Fibroblast of the aortic adventitia (primary cell): Measurements from ENCODE around the gene ZBTB16. TPM values are rescaled to one million over a fixed set of nuclear protein-coding genes. Genes with fewer than 3 reads are reported as not detected.

Experiments used
- DNase-seq: peaks from one replicate; pipeline ENCODE4 v3.0.0-alpha.2; 2010; ENCODE audit warnings: low read depth
- H3K4me3 ChIP-seq: 2 replicates; pipeline ENCODE4 v1.5.1; 2011; ENCODE audit warnings: low read depth, mild to moderate bottlenecking, control low read depth, low read length, moderate library complexity
- total RNA-seq: library from RNA; depleted of rRNA; stranded (reverse); fragments of >200 nt; gene quantifications from 2 replicates; pipeline ENCODE4 v1.2.3, GENCODE V29; 2012; ENCODE audit warnings: low replicate concordance
- TF ChIP-seq, protein P1 (sequence below): IDR thresholded peaks from 2 replicates; pipeline ENCODE4 v1.5.1; 2011; ENCODE audit warnings: mild to moderate bottlenecking, low read length, control low read depth, inconsistent platforms; ENCODE audit not compliant: insufficient read depth

ZBTB16 gene
- total RNA-seq, 1 donor, result 0.27 TPM

DNA sequence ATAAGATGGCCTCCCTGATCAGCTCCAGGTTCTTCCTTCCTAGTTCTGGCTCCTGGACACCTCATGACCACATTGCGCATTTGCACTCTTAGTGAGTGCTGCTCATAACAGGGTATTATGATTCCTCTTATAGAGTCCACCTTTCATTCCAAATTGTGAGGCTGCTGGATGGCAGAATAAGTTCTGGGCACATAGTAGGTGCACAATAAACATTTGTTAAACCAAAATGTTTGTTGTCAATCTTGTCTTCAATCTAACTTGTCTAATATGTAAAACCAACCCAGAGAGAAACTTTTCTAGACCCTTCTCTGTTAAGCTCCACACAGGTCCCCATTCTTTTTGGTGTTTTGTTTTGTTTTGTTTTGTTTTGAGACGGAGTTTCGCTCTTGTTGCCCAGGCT, 22.6 kb upstream of the ZBTB16 start:
- no peak overlapping the region for H3K4me3 ChIP-seq
- TF ChIP-seq, protein P1, sequence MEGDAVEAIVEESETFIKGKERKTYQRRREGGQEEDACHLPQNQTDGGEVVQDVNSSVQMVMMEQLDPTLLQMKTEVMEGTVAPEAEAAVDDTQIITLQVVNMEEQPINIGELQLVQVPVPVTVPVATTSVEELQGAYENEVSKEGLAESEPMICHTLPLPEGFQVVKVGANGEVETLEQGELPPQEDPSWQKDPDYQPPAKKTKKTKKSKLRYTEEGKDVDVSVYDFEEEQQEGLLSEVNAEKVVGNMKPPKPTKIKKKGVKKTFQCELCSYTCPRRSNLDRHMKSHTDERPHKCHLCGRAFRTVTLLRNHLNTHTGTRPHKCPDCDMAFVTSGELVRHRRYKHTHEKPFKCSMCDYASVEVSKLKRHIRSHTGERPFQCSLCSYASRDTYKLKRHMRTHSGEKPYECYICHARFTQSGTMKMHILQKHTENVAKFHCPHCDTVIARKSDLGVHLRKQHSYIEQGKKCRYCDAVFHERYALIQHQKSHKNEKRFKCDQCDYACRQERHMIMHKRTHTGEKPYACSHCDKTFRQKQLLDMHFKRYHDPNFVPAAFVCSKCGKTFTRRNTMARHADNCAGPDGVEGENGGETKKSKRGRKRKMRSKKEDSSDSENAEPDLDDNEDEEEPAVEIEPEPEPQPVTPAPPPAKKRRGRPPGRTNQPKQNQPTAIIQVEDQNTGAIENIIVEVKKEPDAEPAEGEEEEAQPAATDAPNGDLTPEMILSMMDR, result no peak
- no peak for DNase-seq

DNA sequence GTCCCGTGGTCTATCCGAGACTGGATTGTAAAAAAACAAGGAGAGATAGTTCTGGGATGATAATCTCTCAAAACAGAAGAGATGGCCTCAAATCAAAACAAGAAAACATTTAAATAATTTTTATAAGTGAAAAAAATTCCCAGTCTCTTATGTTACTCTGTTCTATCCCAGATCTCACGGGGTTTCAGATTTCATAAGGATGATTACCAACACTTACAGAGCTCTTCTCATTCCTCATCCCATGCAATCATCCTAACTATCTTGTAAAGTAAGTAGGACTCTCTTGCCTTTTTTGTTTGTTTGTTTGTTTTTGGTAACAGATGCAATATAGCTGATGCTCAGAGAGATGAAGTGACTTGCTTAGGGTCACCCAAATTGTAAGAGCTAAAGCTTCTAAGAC, 20.0 kb upstream of the ZBTB16 start:
- H3K4me3 ChIP-seq, result no peak overlapping the region
- DNase-seq, result no peak
- TF ChIP-seq, protein P1, result no peak

DNA sequence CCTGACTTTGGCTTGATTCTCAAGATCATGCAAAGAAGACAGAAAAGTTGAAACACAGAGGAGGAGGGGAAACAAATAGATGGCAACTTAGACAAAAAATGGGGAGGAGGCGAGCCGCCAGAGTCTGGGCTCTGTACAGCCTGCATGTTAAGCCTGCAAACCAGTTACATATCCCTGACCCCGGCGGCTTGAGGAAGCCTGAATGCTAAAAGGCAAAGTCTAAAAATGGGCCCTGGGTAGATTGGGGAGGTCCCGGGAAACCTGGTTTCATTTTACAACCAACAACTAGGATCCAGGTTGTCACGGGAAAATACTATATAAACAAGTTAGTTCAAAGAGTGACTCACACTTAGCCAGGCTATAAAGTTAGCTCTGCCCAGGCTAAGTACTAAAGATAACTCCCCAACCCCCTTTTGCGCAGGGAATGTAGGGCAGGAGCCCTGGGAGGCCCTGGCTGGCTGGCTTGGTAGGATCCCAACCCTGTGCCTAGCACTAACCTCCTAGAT, 18.8 kb upstream of the ZBTB16 start:
- no peak overlapping the region for H3K4me3 ChIP-seq
- no peak for DNase-seq
- TF ChIP-seq, protein P1, result no peak

DNA sequence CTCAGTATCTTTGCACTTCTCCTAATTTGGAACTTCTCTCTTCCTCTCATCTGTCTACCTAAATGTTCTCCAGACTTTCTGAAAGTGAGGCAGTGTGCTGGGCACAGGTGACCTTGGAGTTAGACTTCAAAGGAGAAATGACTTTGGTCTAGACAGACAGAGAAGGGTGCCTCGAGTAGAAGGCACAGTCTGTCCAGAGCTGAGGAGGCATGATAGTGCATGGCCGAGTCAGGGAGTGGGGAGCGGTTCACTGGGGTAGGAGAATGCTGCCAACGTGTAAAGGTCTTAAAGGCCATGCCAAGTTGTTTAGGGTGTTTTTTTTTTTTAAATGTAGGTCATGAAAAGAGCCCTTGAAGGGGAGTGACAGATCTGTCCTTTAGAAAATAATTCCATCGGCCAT, 17.3 kb upstream of the ZBTB16 start:
- TF ChIP-seq, protein P1, result no peak

DNA sequence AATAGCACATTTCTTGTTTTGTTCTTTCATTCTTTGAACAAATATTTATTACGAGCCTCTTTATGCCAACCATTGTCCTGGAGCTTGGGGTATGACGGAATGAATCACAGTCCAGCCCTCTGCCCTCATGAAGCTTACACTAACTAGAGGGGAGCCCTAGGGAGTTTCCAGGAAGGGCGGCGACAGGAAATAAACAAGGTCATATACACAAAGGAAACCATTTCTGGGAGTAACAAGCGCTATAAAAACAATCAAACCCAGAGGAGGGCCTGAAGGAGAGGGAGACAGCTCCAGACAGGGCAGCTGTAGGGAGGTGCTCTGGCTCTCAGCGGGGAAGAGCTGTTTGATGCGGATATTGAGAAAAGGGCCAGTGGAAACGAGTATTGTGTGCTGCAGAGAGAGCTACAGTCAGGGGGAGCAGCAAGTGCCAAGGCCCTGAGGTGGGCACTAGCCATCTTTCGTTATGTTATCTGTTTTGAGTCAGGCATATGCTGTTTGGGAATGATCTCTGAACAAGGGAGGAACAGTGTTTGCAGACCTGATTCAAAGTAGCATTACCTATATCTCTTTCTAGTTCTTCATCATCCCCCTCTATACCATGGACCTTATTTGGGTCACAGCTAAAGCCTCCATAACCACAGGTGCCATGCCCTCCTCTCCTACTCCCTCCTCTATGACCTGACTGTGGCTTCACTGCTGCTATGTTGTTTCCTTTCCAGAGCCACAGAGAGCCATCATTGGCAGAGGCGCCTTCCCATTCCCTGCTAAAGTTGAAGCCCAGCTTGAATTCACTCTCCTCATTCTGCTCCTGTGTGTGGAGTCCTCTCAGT, 15.3 kb upstream of the ZBTB16 start:
- no peak overlapping the region for H3K4me3 ChIP-seq
- no peak for DNase-seq
- TF ChIP-seq, protein P1, result no peak

More for the DNA sequence above, 17.3 kb upstream of the ZBTB16 start:
- H3K4me3 ChIP-seq, result no peak overlapping the region
- DNase-seq, result no peak

DNA sequence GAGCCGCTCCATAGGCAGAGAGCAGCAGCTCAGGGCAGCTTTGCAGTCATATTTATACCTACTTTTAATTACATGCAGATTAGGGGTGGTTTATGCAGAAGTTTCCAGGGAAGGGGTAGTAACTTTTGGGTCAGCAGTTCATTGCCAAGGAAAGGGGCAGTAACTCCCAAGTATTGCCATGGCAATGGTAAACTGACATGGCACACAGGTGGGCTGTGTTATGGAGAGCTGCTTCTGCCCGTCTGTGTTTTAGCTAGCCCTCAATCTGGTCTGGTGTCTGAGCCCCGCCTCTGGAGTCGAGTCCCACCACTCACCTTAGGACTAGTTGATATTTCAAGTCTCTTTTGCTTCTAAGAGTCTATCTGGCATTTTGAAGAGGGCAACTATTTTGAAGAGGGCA, 12.2 kb upstream of the ZBTB16 start:
- TF ChIP-seq, protein P1, result no peak

More for the DNA sequence above, 12.2 kb upstream of the ZBTB16 start:
- no peak for DNase-seq
- no peak overlapping the region for H3K4me3 ChIP-seq
